Measurements from ENCODE around the gene DMAC2.
A peak's percentile ranks its signal among the peaks of the same experiment; 100 is the strongest.
"Not testable (repeated sequence)": the region's sequence is repeated elsewhere in the genome, so short reads cannot be mapped to it uniquely, and the experiment has no call there.

Gene DMAC2

GRCh38 chr19:41421973-41422372, 17.7 kb downstream of the DMAC2 start:
- no peak for DNase-seq

GRCh38 chr19:41421314-41421713, 18.4 kb downstream of the DMAC2 start:
- DNase-seq, result peak; percentile 86

- no peak for DNase-seq
These were observed 19.4 kb downstream of the DMAC2 start for GRCh38 chr19:41420101-41420880.

GRCh38 chr19:41416194-41416674, 23.5 kb downstream of the DMAC2 start:
- DNase-seq, result peak; percentile 86

GRCh38 chr19:41415154-41415571, 24.5 kb downstream of the DMAC2 start:
- DNase-seq, result peak; percentile 93

GRCh38 chr19:41414461-41414860, 25.3 kb downstream of the DMAC2 start:
- DNase-seq, result no peak

GRCh38 chr19:41413947-41414346, 25.8 kb downstream of the DMAC2 start:
- DNase-seq, result no peak

- no peak for DNase-seq
These were observed 26.8 kb downstream of the DMAC2 start for GRCh38 chr19:41412953-41413352.

- DNase-seq, result no peak
These were observed 27.8 kb downstream of the DMAC2 start for GRCh38 chr19:41411968-41412265.

- no peak for DNase-seq
These were observed 28.4 kb downstream of the DMAC2 start for GRCh38 chr19:41411100-41411967.

- no peak for DNase-seq
These were observed 29.2 kb downstream of the DMAC2 start for GRCh38 chr19:41410336-41411054.

GRCh38 chr19:41409288-41409687, 30.4 kb downstream of the DMAC2 start:
- peak; percentile 82 for DNase-seq

GRCh38 chr19:41408846-41409245, 30.9 kb downstream of the DMAC2 start:
- DNase-seq, result not testable (repeated sequence)

GRCh38 chr19:41408256-41408655, 31.5 kb downstream of the DMAC2 start:
- no peak for DNase-seq

- DNase-seq, result peak; percentile 46
These were observed 32.4 kb downstream of the DMAC2 start for GRCh38 chr19:41407271-41407670.

- no peak for DNase-seq
These were observed 33.9 kb downstream of the DMAC2 start for GRCh38 chr19:41405776-41406175.

- peak; percentile 74 for DNase-seq
These were observed 36.3 kb downstream of the DMAC2 start for GRCh38 chr19:41403181-41403970.

- no peak for DNase-seq
These were observed 37.7 kb downstream of the DMAC2 start for GRCh38 chr19:41402010-41402409.

- no peak for DNase-seq
These were observed 38.2 kb downstream of the DMAC2 start for GRCh38 chr19:41401483-41401882.

- no peak for DNase-seq
These were observed 40.2 kb downstream of the DMAC2 start for GRCh38 chr19:41399525-41399924.

GRCh38 chr19:41399091-41399490, 40.6 kb downstream of the DMAC2 start:
- DNase-seq, result no peak

- no peak for DNase-seq
These were observed 41.1 kb downstream of the DMAC2 start for GRCh38 chr19:41398598-41398997.

GRCh38 chr19:41398050-41398418, 41.7 kb downstream of the DMAC2 start:
- no peak for DNase-seq
